Central memory CD8-positive, alpha-beta T cell (primary cell): ENCODE measurements around the gene CAP2.
"Not testable (repeated sequence)": the region's sequence is repeated elsewhere in the genome, so short reads cannot be mapped to it uniquely, and the experiment has no call there.

ENCODE experiments used
- ATAC-seq: fragments of 150-1000 bp; cut with Tn5 transposase; replicated peaks from 2 replicates; pipeline ENCODE4 v1.10.0; 2022; ENCODE audit warnings: mild to moderate bottlenecking, moderate FRiP score, moderate number of reproducible peaks; ENCODE audit not compliant: poor library complexity, severe bottlenecking; ENCODE audit errors: extremely low read depth
- DNase-seq, 2 donors: peaks; one replicate each; pipeline ENCODE4 v3.0.0; 2021; ENCODE audit warnings: low spot score in 2 of 2
- H3K27ac Mint-ChIP-seq: one replicate; pipeline ENCODE4 v1.8.0; 2022; ENCODE audit warnings: low read depth, mild to moderate bottlenecking, moderate library complexity, mixed read lengths
- H3K27me3 Mint-ChIP-seq: one replicate; pipeline ENCODE4 v1.8.0; 2022; ENCODE audit warnings: mixed read lengths
- H3K36me3 Mint-ChIP-seq: one replicate; pipeline ENCODE4 v1.8.0; 2022; ENCODE audit warnings: mild to moderate bottlenecking, moderate library complexity, mixed read lengths; ENCODE audit not compliant: insufficient read depth
- H3K4me1 Mint-ChIP-seq: one replicate; pipeline ENCODE4 v1.8.0; 2022; ENCODE audit warnings: mixed read lengths
- H3K4me3 Mint-ChIP-seq: one replicate; pipeline ENCODE4 v1.8.0; 2022; ENCODE audit warnings: mild to moderate bottlenecking, moderate library complexity, mixed read lengths
- H3K9me3 Mint-ChIP-seq: one replicate; pipeline ENCODE4 v1.8.0; 2022; ENCODE audit warnings: mixed read lengths

The CAP2 gene

DNA sequence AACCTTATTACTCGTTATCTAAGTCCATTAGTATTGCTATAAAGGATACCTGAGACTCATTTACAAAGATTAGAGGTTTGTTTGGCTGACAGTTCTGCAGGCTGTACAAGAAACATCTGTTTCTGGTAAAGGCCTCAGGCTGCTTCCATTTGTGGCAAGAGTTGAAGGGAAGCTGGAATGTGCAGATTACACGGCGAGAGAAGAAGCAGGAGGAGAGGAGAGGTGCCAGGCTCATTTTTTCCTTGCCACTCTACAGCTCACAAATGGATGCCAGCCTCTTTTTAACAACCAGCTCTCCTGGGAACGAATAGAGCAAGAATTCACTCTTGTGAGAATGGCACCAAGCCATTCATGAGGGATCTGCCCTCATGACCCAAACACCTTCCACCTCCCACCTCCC is 14.7 kb downstream of the CAP2 start:
- H3K4me3 Mint-ChIP-seq, result no peak overlapping the region
- ATAC-seq, result no peak
- peaks cover 14% of the 10 kb centered on the region for H3K27me3 Mint-ChIP-seq
- no peaks in the 10 kb centered on the region for H3K4me1 Mint-ChIP-seq
- H3K36me3 Mint-ChIP-seq, result no peaks in the 10 kb centered on the region
- H3K9me3 Mint-ChIP-seq, result no peaks in the 10 kb centered on the region
- H3K27ac Mint-ChIP-seq, result no peak overlapping the region
- DNase-seq, result no peak

- Mint-ChIP-seq H3K36me3 (no peaks in the 10 kb centered on the region), H3K27ac (no peak overlapping the region), H3K9me3 (no peaks in the 10 kb centered on the region), H3K27me3 (peaks cover 14% of the 10 kb centered on the region), H3K4me3 (no peak overlapping the region), H3K4me1 (no peaks in the 10 kb centered on the region)
- ATAC-seq (no peak), DNase-seq (no peak)
Observed at GRCh38 chr6:17410281-17410680, 16.9 kb downstream of the CAP2 start.

GRCh38 chr6:17413313-17413750 is 19.9 kb downstream of the CAP2 start:
- Mint-ChIP-seq H3K27me3 (peaks cover 37% of the 10 kb centered on the region), H3K36me3 (no peaks in the 10 kb centered on the region), H3K27ac (no peak overlapping the region), H3K4me3 (no peak overlapping the region), H3K4me1 (no peaks in the 10 kb centered on the region), H3K9me3 (no peaks in the 10 kb centered on the region)
- DNase-seq (no peak), ATAC-seq (no peak)

GRCh38 chr6:17414395-17414794 is 21.0 kb downstream of the CAP2 start:
- H3K36me3 Mint-ChIP-seq, H3K9me3 Mint-ChIP-seq, DNase-seq, H3K4me1 Mint-ChIP-seq, H3K27ac Mint-ChIP-seq, ATAC-seq, H3K4me3 Mint-ChIP-seq: not testable (repeated sequence)
- peaks cover 37% of the 10 kb centered on the region for H3K27me3 Mint-ChIP-seq

DNA sequence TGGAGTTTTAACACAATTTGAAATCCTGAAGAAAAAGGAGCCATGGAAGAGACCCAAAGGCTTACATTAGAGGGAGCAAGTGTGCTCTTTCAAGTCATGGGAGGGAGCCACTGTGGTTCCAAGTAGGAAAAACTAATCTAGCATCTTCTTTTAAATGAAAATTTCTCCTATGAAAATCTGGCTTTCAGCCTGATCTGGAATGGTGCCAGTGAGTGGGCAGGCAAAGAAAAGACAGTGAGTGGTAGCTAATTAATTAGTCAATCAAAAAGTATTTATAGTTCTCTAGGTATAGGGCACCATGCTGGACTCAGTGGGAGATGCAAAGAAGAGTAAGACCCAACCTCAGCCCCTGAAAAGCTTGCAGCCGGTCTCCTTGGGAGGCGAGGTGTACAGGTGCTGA is 21.9 kb downstream of the CAP2 start:
- H3K9me3 Mint-ChIP-seq, result no peaks in the 10 kb centered on the region
- H3K27ac Mint-ChIP-seq, result no peak overlapping the region
- no peaks in the 10 kb centered on the region for H3K36me3 Mint-ChIP-seq
- no peak for DNase-seq
- H3K27me3 Mint-ChIP-seq, result peaks cover 42% of the 10 kb centered on the region
- no peaks in the 10 kb centered on the region for H3K4me1 Mint-ChIP-seq
- H3K4me3 Mint-ChIP-seq, result no peak overlapping the region
- ATAC-seq, result no peak

DNA sequence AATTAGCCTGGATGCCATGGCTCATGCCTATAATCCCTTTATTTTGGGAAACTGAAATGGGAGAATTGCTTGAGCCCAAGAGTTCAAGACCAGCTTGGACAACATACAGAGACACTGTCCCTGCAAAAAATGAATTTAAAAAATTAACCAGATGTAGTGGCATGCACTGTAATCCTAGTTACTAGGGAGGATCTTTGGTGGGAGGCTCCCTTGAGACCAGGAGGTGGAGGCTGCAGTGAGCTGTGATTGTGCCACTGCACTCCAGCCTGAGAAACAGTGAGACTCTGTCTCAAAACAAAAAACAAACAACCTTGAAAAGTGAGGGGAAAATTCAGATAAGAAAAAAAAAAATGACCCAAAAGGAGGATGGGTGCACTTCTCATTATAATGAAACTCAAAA is 23.4 kb downstream of the CAP2 start:
- H3K27ac Mint-ChIP-seq, result no peak overlapping the region
- H3K9me3 Mint-ChIP-seq, result no peaks in the 10 kb centered on the region
- ATAC-seq (no peak), DNase-seq (no peak)
- no peak overlapping the region for H3K4me3 Mint-ChIP-seq
- peaks cover 50% of the 10 kb centered on the region for H3K27me3 Mint-ChIP-seq
- H3K4me1 Mint-ChIP-seq, result no peaks in the 10 kb centered on the region
- no peaks in the 10 kb centered on the region for H3K36me3 Mint-ChIP-seq

DNA sequence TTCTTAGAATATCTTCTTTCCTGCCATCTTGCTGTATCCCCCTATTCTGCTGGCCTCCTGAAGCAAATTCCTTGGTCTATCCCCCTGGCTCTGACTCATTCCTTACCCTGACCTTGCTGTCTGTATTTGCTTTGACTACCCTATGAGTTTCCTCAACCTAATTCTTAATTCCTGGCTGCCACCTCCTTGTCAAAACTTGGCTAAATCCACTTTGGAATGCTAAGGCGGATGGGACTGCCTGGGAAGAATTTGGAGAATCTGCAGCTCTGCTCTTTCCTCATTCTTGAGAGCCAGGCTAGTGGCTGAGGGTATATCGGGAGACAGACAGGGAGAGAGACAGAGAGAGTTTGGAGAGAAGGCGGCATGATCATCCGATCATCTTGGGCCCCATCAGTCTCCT is 24.4 kb downstream of the CAP2 start:
- H3K4me1 Mint-ChIP-seq, result no peaks in the 10 kb centered on the region
- no peaks in the 10 kb centered on the region for H3K36me3 Mint-ChIP-seq
- H3K4me3 Mint-ChIP-seq, result no peak overlapping the region
- no peak overlapping the region for H3K27ac Mint-ChIP-seq
- DNase-seq (no peak), ATAC-seq (no peak)
- peaks cover 47% of the 10 kb centered on the region for H3K27me3 Mint-ChIP-seq
- no peaks in the 10 kb centered on the region for H3K9me3 Mint-ChIP-seq

DNA sequence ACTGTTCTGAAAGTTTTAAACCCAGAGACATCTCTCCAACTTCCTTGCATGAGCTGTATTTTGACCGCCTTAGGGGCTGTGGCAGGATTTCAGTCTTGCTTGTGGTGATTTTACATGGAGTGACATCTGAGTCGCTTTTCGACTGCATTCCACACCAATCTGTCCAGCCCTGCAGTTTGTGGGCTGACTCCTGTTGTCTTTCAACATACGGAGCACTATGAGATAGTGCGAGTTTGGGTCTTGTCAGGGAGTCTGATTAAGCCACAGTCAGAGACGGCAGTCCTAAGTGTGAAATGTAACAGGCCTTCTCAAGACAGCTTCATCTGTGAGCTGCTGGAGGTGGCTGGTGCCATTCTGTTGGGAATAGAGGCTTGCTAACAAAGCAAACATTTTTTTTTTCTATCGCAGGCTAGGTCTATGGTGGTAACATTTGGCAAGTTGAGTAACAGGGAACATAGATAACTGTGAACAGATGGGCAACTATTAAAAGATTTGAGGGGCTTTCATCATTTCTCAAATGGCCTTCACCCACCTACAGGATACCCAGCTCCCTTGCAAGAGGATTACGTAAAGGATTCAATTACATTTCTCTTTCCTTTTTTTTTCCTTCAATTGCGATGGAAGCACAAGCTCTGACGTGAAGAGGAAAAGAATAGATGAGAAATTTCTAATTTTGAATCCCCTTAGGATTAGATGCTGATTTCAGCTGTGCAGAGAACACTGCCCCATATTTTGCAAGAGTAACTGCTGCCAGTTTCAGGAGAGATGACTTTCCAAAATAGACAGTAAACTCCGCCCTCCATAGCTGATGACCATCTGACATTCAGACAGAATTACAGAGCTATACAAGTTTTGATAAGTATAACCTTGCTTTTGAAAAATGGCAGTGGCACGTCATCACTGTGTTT is 25.1 kb downstream of the CAP2 start:
- ATAC-seq, result no peak
- Mint-ChIP-seq H3K27me3 (peaks cover 47% of the 10 kb centered on the region), H3K4me1 (no peaks in the 10 kb centered on the region), H3K27ac (no peak overlapping the region), H3K36me3 (no peaks in the 10 kb centered on the region), H3K9me3 (no peaks in the 10 kb centered on the region), H3K4me3 (no peak overlapping the region)
- DNase-seq, result no peak

DNA sequence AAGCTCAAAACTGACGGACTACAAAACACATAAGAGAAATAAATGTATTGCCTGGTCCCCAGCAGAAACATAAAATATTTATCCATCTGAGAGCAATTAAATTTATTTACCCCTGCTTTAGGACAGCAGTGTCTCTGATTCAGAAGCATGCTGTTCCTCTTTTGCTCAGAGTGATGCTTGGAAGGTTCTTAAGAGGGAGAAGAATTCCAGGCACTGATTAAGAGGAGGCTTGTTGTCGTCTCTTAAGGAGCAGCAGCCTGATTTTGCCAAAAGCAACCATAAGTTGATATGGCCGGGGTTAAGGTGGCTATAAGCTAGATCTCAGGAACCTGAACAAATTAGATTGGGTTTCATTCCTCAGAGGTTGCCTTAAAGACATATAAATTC is 25.8 kb downstream of the CAP2 start:
- no peak overlapping the region for H3K4me3 Mint-ChIP-seq
- DNase-seq (no peak), ATAC-seq (no peak)
- no peaks in the 10 kb centered on the region for H3K9me3 Mint-ChIP-seq
- H3K36me3 Mint-ChIP-seq, result no peaks in the 10 kb centered on the region
- H3K4me1 Mint-ChIP-seq, result no peaks in the 10 kb centered on the region
- H3K27ac Mint-ChIP-seq, result no peak overlapping the region
- H3K27me3 Mint-ChIP-seq, result peaks cover 47% of the 10 kb centered on the region

DNA sequence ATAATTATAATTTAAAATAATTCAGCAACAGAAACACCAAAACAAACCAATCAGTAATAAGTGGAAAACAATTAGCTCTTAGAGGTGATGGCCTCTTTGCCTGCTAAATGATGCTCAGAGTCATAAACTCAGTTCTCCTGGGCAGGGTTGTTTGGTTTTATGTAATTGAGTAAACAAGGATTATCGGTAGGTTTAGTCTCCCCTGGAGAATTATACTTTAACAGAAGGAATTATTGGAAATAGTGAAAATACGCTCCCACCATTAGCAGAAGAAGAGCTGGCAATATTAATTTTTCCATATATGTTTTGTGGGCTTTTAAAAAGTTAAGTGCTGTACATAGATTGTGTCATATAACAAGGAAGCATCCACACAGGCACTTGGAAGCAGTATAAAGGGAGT is 27.0 kb downstream of the CAP2 start:
- H3K27ac Mint-ChIP-seq, result no peak overlapping the region
- H3K36me3 Mint-ChIP-seq, result no peaks in the 10 kb centered on the region
- no peaks in the 10 kb centered on the region for H3K4me1 Mint-ChIP-seq
- H3K27me3 Mint-ChIP-seq, result peaks cover 56% of the 10 kb centered on the region
- H3K4me3 Mint-ChIP-seq, result no peak overlapping the region
- no peaks in the 10 kb centered on the region for H3K9me3 Mint-ChIP-seq
- DNase-seq, result no peak
- no peak for ATAC-seq

DNA sequence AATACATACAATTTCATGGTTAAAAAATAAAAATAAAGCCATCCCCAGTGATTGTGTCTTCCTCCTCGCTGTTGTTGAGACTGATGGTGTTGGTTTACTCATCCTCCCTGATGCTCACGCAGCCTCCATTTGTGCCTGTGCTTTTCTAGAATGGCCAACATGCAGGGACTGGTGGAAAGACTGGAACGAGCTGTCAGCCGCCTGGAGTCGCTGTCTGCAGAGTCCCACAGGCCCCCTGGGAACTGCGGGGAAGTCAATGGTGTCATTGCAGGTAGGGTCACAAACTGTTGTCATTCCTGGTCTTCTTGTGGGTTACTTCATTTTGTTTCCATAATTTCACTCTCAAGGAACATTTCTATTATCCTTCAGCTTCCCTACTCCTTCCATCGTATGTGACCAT is 28.0 kb downstream of the CAP2 start:
- no peak for ATAC-seq
- no peaks in the 10 kb centered on the region for H3K4me1 Mint-ChIP-seq

DNA sequence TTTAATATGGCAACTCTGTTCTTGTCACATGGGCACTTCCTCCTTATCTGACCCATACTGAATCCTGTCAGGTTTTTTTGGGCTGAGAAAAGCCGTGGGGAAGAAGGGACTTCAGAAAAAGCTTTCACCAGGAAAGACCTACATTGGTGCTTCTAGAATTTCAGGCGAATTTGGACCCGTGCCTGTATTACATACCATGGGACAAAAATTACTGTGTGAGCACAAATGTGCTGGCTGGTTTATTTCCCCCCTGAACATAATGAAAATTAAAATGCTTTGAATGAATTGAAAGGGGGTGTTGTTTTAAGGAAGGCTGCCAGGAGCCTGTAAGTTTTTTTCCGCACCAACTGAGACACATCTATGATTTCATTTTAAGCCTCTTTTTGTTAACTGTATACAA is 29.6 kb downstream of the CAP2 start:
- no peaks in the 10 kb centered on the region for H3K9me3 Mint-ChIP-seq
- no peaks in the 10 kb centered on the region for H3K4me1 Mint-ChIP-seq
- H3K36me3 Mint-ChIP-seq, result no peaks in the 10 kb centered on the region
- H3K27ac Mint-ChIP-seq, result no peak overlapping the region
- DNase-seq, result no peak
- no peak overlapping the region for H3K4me3 Mint-ChIP-seq
- H3K27me3 Mint-ChIP-seq, result peaks cover 57% of the 10 kb centered on the region
- no peak for ATAC-seq

More for the DNA sequence above, 28.0 kb downstream of the CAP2 start:
- H3K36me3 Mint-ChIP-seq, result no peaks in the 10 kb centered on the region
- H3K9me3 Mint-ChIP-seq, result no peaks in the 10 kb centered on the region
- peaks cover 54% of the 10 kb centered on the region for H3K27me3 Mint-ChIP-seq
- no peak for DNase-seq
- H3K4me3 Mint-ChIP-seq, result no peak overlapping the region
- H3K27ac Mint-ChIP-seq, result no peak overlapping the region

GRCh38 chr6:17427062-17427461 is 33.7 kb downstream of the CAP2 start:
- Mint-ChIP-seq H3K4me1 (no peaks in the 10 kb centered on the region), H3K27me3 (peaks cover 33% of the 10 kb centered on the region), H3K36me3 (no peaks in the 10 kb centered on the region), H3K9me3 (no peaks in the 10 kb centered on the region), H3K27ac (no peak overlapping the region), H3K4me3 (no peak overlapping the region)
- DNase-seq (no peak), ATAC-seq (no peak)
